IPS DF 6.9 (cell line): ENCODE results near the gene PSMB8.
"Not testable (repeated sequence)": the region's sequence is repeated elsewhere in the genome, so short reads cannot be mapped to it uniquely, and the experiment has no call there.

Source experiments
- DNase-seq: peaks from one replicate; pipeline ENCODE4 v3.0.0-alpha.2; 2013; ENCODE audit warnings: low read depth, low spot score
- H3K27ac ChIP-seq: one replicate; pipeline ENCODE4 v1.5.1; 2013; ENCODE audit warnings: low read length, control low read depth
- H3K27me3 ChIP-seq: 2 replicates; pipeline ENCODE4 v1.6.1; 2013; ENCODE audit warnings: mild to moderate bottlenecking, low read length; ENCODE audit not compliant: control insufficient read depth, insufficient read depth
- H3K36me3 ChIP-seq: 2 replicates; pipeline ENCODE4 v1.6.1; 2013; ENCODE audit warnings: low read length; ENCODE audit not compliant: control insufficient read depth, insufficient read depth
- H3K4me1 ChIP-seq: 2 replicates; pipeline ENCODE4 v1.6.1; 2013; ENCODE audit warnings: low read length; ENCODE audit not compliant: control insufficient read depth, insufficient read depth
- H3K4me3 ChIP-seq: 2 replicates; pipeline ENCODE4 v1.5.1; 2013; ENCODE audit warnings: mild to moderate bottlenecking, low read length
- H3K9me3 ChIP-seq: 2 replicates; pipeline ENCODE4 v1.6.1; 2013; ENCODE audit warnings: low read length, inconsistent platforms; ENCODE audit not compliant: control insufficient read depth, insufficient read depth
- WGBS: extraction: QIAGEN DNeasy Blood & Tissue Kit; methylation state at CpG from one replicate; pipeline ENCODE4 v1.1.7; 2013; ENCODE audit warnings: mixed read lengths, missing lambda C conversion rate; ENCODE audit not compliant: insufficient read length, insufficient coverage; 5-methylcytosine and 5-hydroxymethylcytosine counted together

The PSMB8 gene

DNA sequence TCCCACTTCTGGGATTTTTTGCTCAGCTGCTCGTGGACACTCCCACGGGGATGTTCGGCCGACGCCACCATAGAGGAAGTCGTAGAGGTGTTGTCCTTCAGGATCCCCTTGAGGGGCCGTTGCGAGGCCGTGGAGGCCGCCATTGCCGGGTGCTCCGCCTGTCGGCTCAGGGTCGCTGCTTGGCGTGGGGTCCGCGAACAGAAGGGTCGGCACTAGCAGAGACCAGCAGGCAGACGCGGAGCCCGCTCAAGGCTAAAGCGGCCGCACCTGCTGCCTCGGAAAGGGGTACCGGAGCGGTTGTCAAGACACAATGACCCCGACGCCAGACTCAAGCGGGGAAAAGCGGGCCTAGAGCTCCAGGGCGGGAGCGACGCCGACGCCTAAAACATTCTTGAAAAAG lies 35.8 kb upstream of the PSMB8 start:
- Histone ChIP-seq H3K27ac (no peak overlapping the region), H3K9me3 (no peaks in the 10 kb centered on the region), H3K36me3 (no peaks in the 10 kb centered on the region), H3K4me1 (no peaks in the 10 kb centered on the region), H3K4me3 (no peak overlapping the region), H3K27me3 (no peaks in the 10 kb centered on the region)
- WGBS = no CpG with 5 or more reads among the region's 35 CpGs
- DNase-seq = no peak

DNA sequence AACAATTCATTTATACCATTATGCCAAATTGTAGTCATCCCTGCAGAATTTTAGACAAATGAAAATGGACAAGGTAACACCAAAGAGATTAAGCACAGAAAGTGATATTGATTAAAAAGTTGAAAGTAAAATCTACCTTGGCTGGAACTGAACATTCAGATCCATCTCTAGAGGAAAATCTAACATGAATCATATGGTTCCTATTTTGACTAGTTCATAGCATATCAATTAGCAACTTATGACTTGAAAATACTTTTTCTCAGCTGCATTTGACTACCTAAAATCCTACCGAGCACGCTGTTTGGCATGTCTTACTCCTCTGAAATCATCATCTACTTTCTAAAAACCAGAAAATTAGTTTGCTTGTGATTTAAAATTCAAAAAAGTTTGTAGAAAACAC lies 32.8 kb upstream of the PSMB8 start:
- H3K36me3 ChIP-seq = no peaks in the 10 kb centered on the region
- no peak for DNase-seq
- no peaks in the 10 kb centered on the region for H3K4me1 ChIP-seq
- no peaks in the 10 kb centered on the region for H3K27me3 ChIP-seq
- H3K9me3 ChIP-seq = no peaks in the 10 kb centered on the region
- no CpG with 5 or more reads among the region's 2 CpGs for WGBS
- H3K4me3 ChIP-seq = no peak overlapping the region
- no peak overlapping the region for H3K27ac ChIP-seq

DNA sequence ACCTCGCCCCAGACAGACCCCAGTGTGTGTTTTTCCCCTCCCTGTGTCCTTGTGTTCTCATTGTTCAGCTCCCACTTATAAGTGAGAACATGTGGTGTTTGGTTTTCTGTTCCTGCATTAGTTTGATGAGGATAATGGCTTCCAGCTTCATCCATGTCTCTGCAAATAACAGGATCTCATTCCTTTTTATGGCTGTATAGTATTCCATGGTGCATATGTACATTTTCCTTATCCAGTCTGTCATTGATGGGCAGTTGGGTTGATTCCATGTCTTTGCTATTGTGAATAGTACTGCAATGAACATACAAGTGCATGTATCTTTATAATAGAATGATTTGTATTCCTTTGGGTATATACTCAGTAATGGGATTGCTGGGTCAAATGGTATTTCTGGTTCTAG lies 30.1 kb upstream of the PSMB8 start:
- not testable (repeated sequence) for DNase-seq, H3K27me3 ChIP-seq, H3K36me3 ChIP-seq, H3K4me1 ChIP-seq, H3K4me3 ChIP-seq, H3K9me3 ChIP-seq, H3K27ac ChIP-seq
- WGBS = no CpG with 5 or more reads among the region's 1 CpG

DNA sequence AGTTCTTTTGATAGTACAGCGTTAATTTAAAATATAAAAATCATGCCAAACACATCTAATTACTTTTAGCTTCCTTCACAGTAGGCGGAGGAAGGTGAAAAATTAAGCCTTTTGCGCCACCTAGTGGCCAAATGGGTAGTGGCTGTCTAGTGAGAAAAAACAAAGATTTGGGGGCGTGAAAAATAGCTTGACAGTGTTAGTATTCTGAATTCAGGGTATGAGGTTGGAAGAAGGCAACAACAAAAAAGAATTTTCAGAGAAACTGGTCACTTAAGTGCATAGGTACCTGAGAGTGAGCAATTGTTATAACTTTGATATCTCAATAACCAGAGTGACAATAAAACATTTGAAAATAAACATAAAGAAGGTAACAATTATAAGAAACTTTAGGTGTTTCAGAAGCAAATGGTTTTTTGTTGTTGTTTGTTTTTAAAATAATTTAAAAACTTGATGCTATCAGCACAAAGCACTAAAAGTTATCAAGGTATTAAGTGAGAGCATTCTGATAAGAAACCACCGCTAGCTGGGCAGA lies 24.5 kb upstream of the PSMB8 start:
- no peaks in the 10 kb centered on the region for H3K36me3 ChIP-seq
- H3K9me3 ChIP-seq = no peaks in the 10 kb centered on the region
- DNase-seq = no peak
- H3K4me1 ChIP-seq = no peaks in the 10 kb centered on the region
- no peaks in the 10 kb centered on the region for H3K27me3 ChIP-seq
- H3K4me3 ChIP-seq = no peak overlapping the region
- no peak overlapping the region for H3K27ac ChIP-seq
- no CpG with 5 or more reads among the region's 5 CpGs for WGBS

DNA sequence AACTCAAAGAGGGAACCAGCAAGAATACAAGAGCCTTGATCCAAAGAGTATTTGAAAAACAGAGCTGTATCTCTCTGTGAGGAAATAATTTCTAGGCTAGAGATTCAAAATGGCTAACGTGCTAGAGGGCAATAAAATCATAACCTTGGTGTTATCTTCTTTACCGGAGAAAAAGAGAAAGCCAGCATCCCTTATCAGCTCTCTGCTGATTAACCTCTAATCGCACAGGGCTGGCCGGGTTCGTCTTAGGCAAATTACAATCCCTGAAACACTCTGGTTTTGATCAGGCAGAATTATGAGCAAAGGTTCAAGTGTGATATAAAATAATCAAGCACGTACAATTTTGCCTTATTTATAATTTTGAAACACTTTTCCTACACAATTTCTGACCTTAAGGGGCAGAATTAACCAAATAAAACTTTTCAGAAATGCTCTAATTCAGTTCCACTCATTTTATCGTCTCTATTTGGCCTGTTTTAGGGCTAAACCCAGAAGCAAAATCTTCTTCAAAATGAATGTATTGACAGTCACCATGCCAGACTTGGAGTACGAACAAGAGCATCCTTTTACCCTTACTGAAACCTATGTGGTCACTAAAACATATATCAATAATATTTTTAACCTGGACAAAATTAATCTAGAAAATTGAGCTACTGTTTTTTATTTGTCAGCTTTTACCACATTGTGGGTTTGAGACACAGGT lies 23.9 kb upstream of the PSMB8 start:
- no peak overlapping the region for H3K4me3 ChIP-seq

DNA sequence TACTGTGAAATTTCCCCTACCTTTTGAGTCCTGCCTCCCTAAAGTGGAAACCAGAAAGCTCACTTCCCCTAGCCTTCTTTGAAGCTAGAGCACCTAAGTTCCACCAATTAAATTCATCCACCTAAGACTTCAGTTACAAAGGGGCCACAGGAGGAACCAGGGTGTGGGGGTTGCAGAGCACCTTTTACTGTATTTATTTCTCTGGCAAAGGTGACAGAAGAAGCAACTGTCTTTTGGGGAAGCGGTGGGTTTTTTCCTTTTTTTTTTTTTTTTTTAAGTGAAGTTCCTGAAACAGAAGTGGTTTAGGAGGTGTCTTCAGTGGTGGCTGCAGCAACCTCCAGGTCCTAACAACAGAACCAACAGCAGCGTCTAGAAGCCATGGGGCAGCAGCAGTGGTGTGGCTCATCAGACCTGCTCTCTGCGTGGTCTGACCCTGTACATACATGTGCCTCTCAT lies 23.2 kb upstream of the PSMB8 start:
- H3K4me3 ChIP-seq = no peak overlapping the region
- H3K4me1 ChIP-seq = no peaks in the 10 kb centered on the region
- no peak overlapping the region for H3K27ac ChIP-seq
- no peaks in the 10 kb centered on the region for H3K27me3 ChIP-seq
- H3K36me3 ChIP-seq = no peaks in the 10 kb centered on the region
- no peaks in the 10 kb centered on the region for H3K9me3 ChIP-seq
- DNase-seq = no peak
- WGBS = no CpG with 5 or more reads among the region's 3 CpGs

More for the DNA sequence above, 23.9 kb upstream of the PSMB8 start:
- no CpG with 5 or more reads among the region's 8 CpGs for WGBS
- Histone ChIP-seq H3K27me3 (no peaks in the 10 kb centered on the region), H3K9me3 (no peaks in the 10 kb centered on the region), H3K4me1 (no peaks in the 10 kb centered on the region), H3K36me3 (no peaks in the 10 kb centered on the region), H3K27ac (no peak overlapping the region)
- no peak for DNase-seq

DNA sequence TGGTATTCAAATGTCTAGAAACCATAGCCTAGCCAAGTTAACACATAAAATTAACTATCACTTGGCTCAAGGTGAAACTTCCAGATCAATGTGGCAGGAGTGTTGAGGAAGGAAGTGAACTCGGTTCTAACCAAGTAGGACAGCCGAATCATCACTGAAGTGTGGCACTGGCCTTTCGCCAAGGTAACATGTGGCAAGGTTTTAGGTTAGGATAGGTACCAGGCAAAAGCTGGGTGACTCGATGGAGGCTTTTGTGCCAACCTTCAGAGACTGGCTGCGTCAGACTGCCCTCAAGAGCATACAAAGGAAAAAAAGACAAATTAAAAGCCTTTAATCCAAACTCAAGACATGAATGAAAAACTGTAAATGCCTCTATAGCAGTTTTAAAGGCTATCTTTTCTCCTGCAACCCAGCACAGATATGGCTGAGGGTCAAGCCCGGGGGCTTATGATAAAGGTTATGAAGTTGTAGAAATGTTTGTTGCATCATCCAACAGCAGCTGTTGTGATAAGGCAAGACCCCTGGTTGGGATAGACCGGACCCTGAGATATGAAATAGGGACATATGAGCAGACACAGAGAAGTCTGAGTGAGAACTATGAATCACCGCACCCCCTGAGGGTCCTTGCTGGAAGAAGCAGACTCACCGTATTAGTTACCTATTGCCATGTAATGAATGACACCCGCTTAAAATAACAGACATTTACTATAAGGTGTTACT lies 22.0 kb upstream of the PSMB8 start:
- no peaks in the 10 kb centered on the region for H3K27me3 ChIP-seq
- no CpG with 5 or more reads among the region's 10 CpGs for WGBS
- no peaks in the 10 kb centered on the region for H3K36me3 ChIP-seq
- H3K9me3 ChIP-seq = no peaks in the 10 kb centered on the region
- DNase-seq = no peak
- no peaks in the 10 kb centered on the region for H3K4me1 ChIP-seq
- H3K27ac ChIP-seq = no peak overlapping the region
- H3K4me3 ChIP-seq = no peak overlapping the region

DNA sequence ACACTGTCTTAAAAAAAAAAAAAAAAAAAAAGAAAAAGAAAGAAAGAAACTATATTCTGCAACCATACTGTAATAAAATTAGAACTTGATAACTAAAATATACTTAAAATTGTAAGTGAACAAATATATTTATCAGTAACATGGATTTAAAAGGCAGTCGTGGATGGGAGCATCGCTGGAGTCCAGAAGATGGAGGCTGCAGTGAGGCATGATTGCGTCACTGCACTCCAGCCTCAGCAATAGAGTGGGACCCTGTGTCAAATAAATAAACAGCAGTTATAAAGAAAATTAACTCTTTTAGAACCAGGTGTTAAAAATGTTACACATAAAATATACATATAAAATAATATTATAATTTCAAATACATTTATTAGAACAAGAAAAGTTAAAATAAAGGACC lies 18.9 kb upstream of the PSMB8 start:
- Histone ChIP-seq H3K4me3 (no peak overlapping the region), H3K36me3 (no peaks in the 10 kb centered on the region), H3K9me3 (no peaks in the 10 kb centered on the region), H3K27me3 (no peaks in the 10 kb centered on the region), H3K4me1 (no peaks in the 10 kb centered on the region), H3K27ac (no peak overlapping the region)
- no peak for DNase-seq
- WGBS = no CpG with 5 or more reads among the region's 3 CpGs

DNA sequence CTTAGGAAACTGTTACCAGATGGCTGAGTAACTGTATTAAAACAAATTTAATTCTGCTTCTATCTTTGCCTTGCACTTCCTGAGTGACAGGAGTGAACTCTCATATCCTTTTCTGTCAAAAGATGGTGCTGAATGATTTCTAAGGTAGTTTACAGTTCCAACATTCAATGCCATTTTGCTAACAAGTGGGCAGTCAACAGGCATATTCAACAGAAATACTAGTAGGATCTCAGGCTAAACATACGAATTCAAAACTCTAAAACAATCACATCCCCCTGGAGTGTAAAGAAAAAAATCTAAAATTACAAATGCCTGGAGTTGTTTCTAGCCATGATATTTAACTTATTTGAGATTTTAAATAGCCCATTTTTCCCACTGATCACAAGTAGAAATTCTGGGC lies 16.8 kb upstream of the PSMB8 start:
- DNase-seq = no peak
- Histone ChIP-seq H3K27ac (no peak overlapping the region), H3K9me3 (no peaks in the 10 kb centered on the region), H3K27me3 (no peaks in the 10 kb centered on the region), H3K4me1 (no peaks in the 10 kb centered on the region), H3K36me3 (no peaks in the 10 kb centered on the region), H3K4me3 (no peak overlapping the region)
- WGBS = no CpG with 5 or more reads among the region's 1 CpG

DNA sequence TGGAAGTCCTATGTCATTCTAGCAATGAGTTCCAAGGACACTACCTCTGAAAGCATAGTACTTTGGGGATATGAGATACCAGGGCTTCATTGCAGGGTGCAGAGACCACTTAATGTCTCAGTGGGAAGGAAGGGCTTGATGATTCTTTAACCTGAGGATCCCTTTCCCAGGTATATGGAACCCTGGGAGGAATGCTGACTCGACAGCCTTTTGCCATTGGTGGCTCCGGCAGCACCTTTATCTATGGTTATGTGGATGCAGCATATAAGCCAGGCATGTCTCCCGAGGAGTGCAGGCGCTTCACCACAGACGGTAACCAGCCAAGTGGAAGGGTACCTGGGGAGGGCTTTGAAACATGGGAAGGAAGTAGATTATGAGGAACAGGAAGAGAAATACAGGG lies 14.3 kb upstream of the PSMB8 start:
- Histone ChIP-seq H3K4me1 (peaks cover 2% of the 10 kb centered on the region; the same call in 1 of the 2 replicates), H3K36me3 (no peaks in the 10 kb centered on the region), H3K9me3 (no peaks in the 10 kb centered on the region), H3K27me3 (peaks cover 5% of the 10 kb centered on the region), H3K27ac (no peak overlapping the region), H3K4me3 (no peak overlapping the region)
- WGBS = no CpG with 5 or more reads among the region's 5 CpGs
- DNase-seq = no peak
